ENCODE data around the gene CPA4. TPM values are rescaled to one million over a fixed set of nuclear protein-coding genes. Genes with fewer than 3 reads are reported as not detected.
A peak's percentile ranks its signal among the peaks of the same experiment; 100 is the strongest.

The CPA4 gene
- total RNA-seq, 1 experiment from 2014 or later: 22.1 TPM

- no peaks in the 10 kb centered on the region for H4K20me1 ChIP-seq (ENCODE audit: low read length)
- no peaks in the 10 kb centered on the region for H3K27me3 ChIP-seq (ENCODE audit: low read length)
- ChIA-PET POLR2A (ENCODE audit: unreplicated experiment) (no interaction called here), CTCF (no interaction called here)
- no peaks in the 10 kb centered on the region for H3K79me2 ChIP-seq (ENCODE audit: low read length)
- peaks cover 33% of the 10 kb centered on the region for H3K4me1 ChIP-seq (ENCODE audit: insufficient read depth, low read length)
- TF ChIP-seq EZH2 (IDR thresholded peaks at IDR 0.05; ENCODE audit: low read length, unreplicated experiment): no peak
- TF ChIP-seq EZH2phosphoT487 (IDR thresholded peaks at IDR 0.05; ENCODE audit: borderline replicate concordance, low read length): no peak
- TF ChIP-seq CTCF (conservative IDR thresholded peaks at IDR 0.05; ENCODE audit: low read depth, low read length): no peak
- no peaks in the 10 kb centered on the region for H3K36me3 ChIP-seq (ENCODE audit: low read depth, low read length)
- no peaks in the 10 kb centered on the region for H3K9me2 ChIP-seq (replicated peaks; ENCODE audit: low read length)
- H3K27ac ChIP-seq (ENCODE audit: low read length): no peak overlapping the region
- ATAC-seq (peak; percentile 22), DNase-seq (peak; percentile 78)
- H3K9ac ChIP-seq (ENCODE audit: low read length): no peak overlapping the region
- intact Hi-C loops (cut with micrococcal nuclease): no loop called here
- no peak overlapping the region for H3K4me3 ChIP-seq (ENCODE audit: low read length)
- peak overlapping the region; percentile 16; the same call in 1 of the 2 replicates for H3K4me2 ChIP-seq (ENCODE audit: low read length)
- no peaks in the 10 kb centered on the region for H3K9me3 ChIP-seq (ENCODE audit: low read length)
- no peaks in the 10 kb centered on the region for H3F3A ChIP-seq (ENCODE audit: low read length, unreplicated experiment)
- H2AFZ ChIP-seq (ENCODE audit: low read length): no peak overlapping the region
- BruUV-seq (replicated peaks): no TSS peak
Measured at GRCh38 chr7:130278860-130279259, 14.1 kb upstream of the CPA4 start.

DNA sequence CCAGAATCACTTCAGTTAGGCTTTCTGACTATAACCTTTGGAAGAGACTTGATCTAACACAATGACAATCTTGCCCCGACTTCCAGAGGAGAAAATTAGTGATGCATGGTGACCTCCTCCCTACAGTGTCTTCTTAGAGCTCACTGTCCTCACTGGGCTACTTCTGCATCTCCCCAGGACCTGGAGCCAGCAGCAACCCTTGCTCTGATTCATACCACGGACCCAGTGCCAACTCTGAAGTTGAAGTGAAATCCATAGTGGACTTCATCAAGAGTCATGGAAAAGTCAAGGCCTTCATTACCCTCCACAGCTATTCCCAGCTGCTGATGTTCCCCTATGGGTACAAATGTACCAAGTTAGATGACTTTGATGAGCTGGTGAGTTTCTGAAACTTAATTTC lies 13.7 kb upstream of the CPA4 start:
- Histone ChIP-seq H3K27me3 (ENCODE audit: low read length) (no peaks in the 10 kb centered on the region), H3K4me1 (ENCODE audit: insufficient read depth, low read length) (peaks cover 33% of the 10 kb centered on the region), H3K4me3 (ENCODE audit: low read length) (no peak overlapping the region), H3F3A (ENCODE audit: low read length, unreplicated experiment) (no peaks in the 10 kb centered on the region), H2AFZ (ENCODE audit: low read length) (no peak overlapping the region), H3K9me2 (replicated peaks; ENCODE audit: low read length) (no peaks in the 10 kb centered on the region), H3K36me3 (ENCODE audit: low read depth, low read length) (no peaks in the 10 kb centered on the region), H3K27ac (ENCODE audit: low read length) (no peak overlapping the region), H3K9ac (ENCODE audit: low read length) (no peak overlapping the region), H3K4me2 (ENCODE audit: low read length) (peak overlapping the region; percentile 16; the same call in 1 of the 2 replicates), H4K20me1 (ENCODE audit: low read length) (no peaks in the 10 kb centered on the region), H3K9me3 (ENCODE audit: low read length) (no peaks in the 10 kb centered on the region), H3K79me2 (ENCODE audit: low read length) (no peaks in the 10 kb centered on the region)
- no peak for TF ChIP-seq EZH2 (IDR thresholded peaks at IDR 0.05; ENCODE audit: low read length, unreplicated experiment)
- TF ChIP-seq CTCF (conservative IDR thresholded peaks at IDR 0.05; ENCODE audit: low read depth, low read length): no peak
- TF ChIP-seq EZH2phosphoT487 (IDR thresholded peaks at IDR 0.05; ENCODE audit: borderline replicate concordance, low read length): no peak
- DNase-seq: no peak
- CTCF ChIA-PET: no interaction called here
- intact Hi-C loops (cut with micrococcal nuclease): no loop called here
- POLR2A ChIA-PET (ENCODE audit: unreplicated experiment): no interaction called here
- no TSS peak for BruUV-seq (replicated peaks)
- ATAC-seq: no peak

GRCh38 chr7:130279906-130280305 lies 13.1 kb upstream of the CPA4 start:
- Histone ChIP-seq H2AFZ (ENCODE audit: low read length) (no peak overlapping the region), H3K9ac (ENCODE audit: low read length) (no peak overlapping the region), H3F3A (ENCODE audit: low read length, unreplicated experiment) (no peaks in the 10 kb centered on the region), H3K36me3 (ENCODE audit: low read depth, low read length) (no peaks in the 10 kb centered on the region), H3K27me3 (ENCODE audit: low read length) (no peaks in the 10 kb centered on the region), H3K79me2 (ENCODE audit: low read length) (no peaks in the 10 kb centered on the region), H3K4me3 (ENCODE audit: low read length) (no peak overlapping the region), H4K20me1 (ENCODE audit: low read length) (no peaks in the 10 kb centered on the region), H3K27ac (ENCODE audit: low read length) (no peak overlapping the region), H3K9me2 (replicated peaks; ENCODE audit: low read length) (no peaks in the 10 kb centered on the region), H3K4me1 (ENCODE audit: insufficient read depth, low read length) (peaks cover 33% of the 10 kb centered on the region), H3K9me3 (ENCODE audit: low read length) (no peaks in the 10 kb centered on the region), H3K4me2 (ENCODE audit: low read length) (no peak overlapping the region)
- TF ChIP-seq EZH2 (IDR thresholded peaks at IDR 0.05; ENCODE audit: low read length, unreplicated experiment) (no peak), EZH2phosphoT487 (IDR thresholded peaks at IDR 0.05; ENCODE audit: borderline replicate concordance, low read length) (no peak), CTCF (conservative IDR thresholded peaks at IDR 0.05; ENCODE audit: low read depth, low read length) (no peak)
- intact Hi-C loops (cut with micrococcal nuclease): no loop called here
- ChIA-PET CTCF (no interaction called here), POLR2A (ENCODE audit: unreplicated experiment) (no interaction called here)
- ATAC-seq (no peak), DNase-seq (no peak)
- no TSS peak for BruUV-seq (replicated peaks)

All from PC-3 (cell line).